OCI-LY7 (cell line): Measurements from ENCODE around the gene LHFPL6. TPM values are rescaled to one million over a fixed set of nuclear protein-coding genes. Genes with fewer than 3 reads are reported as not detected.

ENCODE experiments used
- BruUV-seq: library from RNA; stranded (reverse); fragments of 400-500 nt; replicated peaks from 2 replicates; lab custom pipeline; 2021; lab: Mats Ljungman, UMichigan
- CTCF ChIA-PET: fragments of 300-600 bp; sonication (Branson Sonifier 250); formaldehyde crosslinking; loops from one replicate; lab custom pipeline; 2022; ENCODE audit warnings: antibody characterized with exemption; ENCODE audit not compliant: unreplicated experiment; lab: Charles Lee
- POLR2A ChIA-PET: fragments of 300-600 bp; sonication (Branson Sonifier 250); formaldehyde crosslinking; loops from one replicate; lab custom pipeline; 2022; ENCODE audit warnings: antibody characterized with exemption; lab: Charles Lee
- DNase-seq: peaks from one replicate; pipeline ENCODE4 v3.0.0-alpha.2; 2015; ENCODE audit warnings: low spot score
- H2AFZ ChIP-seq: fragments of 200-600 bp; sonication (generic), shearing (Covaris generic); 2 replicates; pipeline ENCODE4 v1.6.1; 2014; ENCODE audit warnings: mild to moderate bottlenecking, antibody characterized with exemption, low read length, moderate library complexity
- H3K27ac ChIP-seq: fragments of 200-600 bp; sonication (generic); 2 replicates; pipeline ENCODE4 v1.5.1; 2014; ENCODE audit warnings: mixed run types, low read depth, mild to moderate bottlenecking, moderate library complexity, low read length, inconsistent platforms; ENCODE audit not compliant: poor library complexity, severe bottlenecking
- H3K36me3 ChIP-seq: fragments of 200-600 bp; sonication (generic); 2 replicates; pipeline ENCODE4 v1.6.1; 2014; ENCODE audit warnings: mild to moderate bottlenecking, antibody characterized with exemption, low read length, moderate library complexity, mixed read lengths; ENCODE audit not compliant: insufficient read depth
- H3K4me1 ChIP-seq: fragments of 200-600 bp; sonication (generic); 2 replicates; pipeline ENCODE4 v1.5.1; 2014; ENCODE audit warnings: mild to moderate bottlenecking, low read length; ENCODE audit not compliant: insufficient read depth, poor library complexity, severe bottlenecking
- H3K4me2 ChIP-seq: fragments of 200-600 bp; sonication (generic); 2 replicates; pipeline ENCODE4 v1.6.1; 2014; ENCODE audit warnings: mild to moderate bottlenecking, low read length
- H3K4me3 ChIP-seq: fragments of 200-600 bp; sonication (generic); 2 replicates; pipeline ENCODE4 v1.5.1; 2014; ENCODE audit warnings: mild to moderate bottlenecking, low read depth, low read length; ENCODE audit not compliant: poor library complexity, severe bottlenecking
- H3K79me2 ChIP-seq: fragments of 200-600 bp; sonication (generic); 2 replicates; pipeline ENCODE4 v1.6.1; 2016; ENCODE audit warnings: low read depth, mild to moderate bottlenecking, low read length, moderate library complexity, mixed read lengths; ENCODE audit not compliant: insufficient read depth
- H3K9me2 ChIP-seq: fragments of 200-600 bp; sonication (generic); 2 replicates; pipeline ENCODE4 v1.6.1; 2016; ENCODE audit warnings: mild to moderate bottlenecking, low read length, mixed read lengths; ENCODE audit not compliant: insufficient read depth
- H3K9me3 ChIP-seq: fragments of 200-600 bp; sonication (generic); 2 replicates; pipeline ENCODE4 v1.6.1; 2014; ENCODE audit warnings: mild to moderate bottlenecking, mixed run types, low read length, mixed read lengths
- H4K20me1 ChIP-seq: fragments of 200-600 bp; sonication (generic); 2 replicates; pipeline ENCODE4 v1.6.1; 2014; ENCODE audit warnings: mild to moderate bottlenecking, antibody characterized with exemption, low read length, moderate library complexity, mixed read lengths; ENCODE audit not compliant: insufficient read depth
- CTCF ChIP-seq: fragments of 200-600 bp; sonication (generic); conservative IDR thresholded peaks from 2 replicates; pipeline ENCODE4 v1.5.1; 2014; ENCODE audit warnings: mild to moderate bottlenecking, antibody characterized with exemption, low read length, moderate library complexity, mixed read lengths
- EZH2phosphoT487 ChIP-seq: fragments of 200-600 bp; sonication (generic); IDR thresholded peaks from 2 replicates; pipeline ENCODE4 v1.6.1; 2018; ENCODE audit warnings: low read depth, borderline replicate concordance, mild to moderate bottlenecking, mixed run types, antibody characterized with exemption, low read length, moderate library complexity, mixed read lengths
- intact Hi-C: fragments of 100-400 bp; cut with micrococcal nuclease; formaldehyde crosslinking; loops from one replicate; pipeline ENCODE4 v1.10.0; 2022; ENCODE audit not compliant: unreplicated experiment
- total RNA-seq, 2 experiments: library from RNA; depleted of rRNA in 1 of 2; stranded (reverse); fragments of >200 nt in 1 of 2; shearing (Covaris generic) in 1 of 2; gene quantifications; 2 replicates each; pipeline ENCODE4 v1.2.3, GENCODE V29; 2014 to 2022

Gene LHFPL6
- total RNA-seq, 2 experiments from 2014 or later: 15.1 to 27.7 TPM

GRCh38 chr13:39494633-39495032, 108.4 kb downstream of the LHFPL6 start:
- no peaks in the 10 kb centered on the region for H3K9me3 ChIP-seq
- DNase-seq: no peak

GRCh38 chr13:39494006-39494405, 109.0 kb downstream of the LHFPL6 start:
- Histone ChIP-seq H3K27ac (no peak overlapping the region), H3K36me3 (no peaks in the 10 kb centered on the region), H3K9me3 (no peaks in the 10 kb centered on the region), H3K4me1 (peaks cover 9% of the 10 kb centered on the region), H4K20me1 (no peaks in the 10 kb centered on the region), H2AFZ (no peak overlapping the region), H3K4me3 (no peak overlapping the region), H3K9me2 (no peaks in the 10 kb centered on the region), H3K79me2 (no peaks in the 10 kb centered on the region), H3K4me2 (no peak overlapping the region)
- TF ChIP-seq CTCF: no peak
- BruUV-seq: no TSS peak
- ChIA-PET POLR2A (interaction anchor here (1.2 kb wide), 1 partner anchor 71 kb away, joined by 3 read pairs; no protein-coding TSS in a partner anchor), CTCF (no interaction called here)
- intact Hi-C loops: no loop called here
- DNase-seq: no peak

More at GRCh38 chr13:39494633-39495032, 108.4 kb downstream of the LHFPL6 start:
- H3K79me2 ChIP-seq: no peaks in the 10 kb centered on the region
- CTCF ChIA-PET: no interaction called here
- intact Hi-C loops: loop anchor here (5.0 kb wide), 1 partner anchor 108 kb away; the partner anchor contains the start of gene LHFPL6
- POLR2A ChIA-PET: interaction anchor here (1.2 kb wide), 1 partner anchor 70 kb away, joined by 3 read pairs; no protein-coding TSS in a partner anchor
- H3K27ac ChIP-seq: no peak overlapping the region
- H3K4me3 ChIP-seq: no peak overlapping the region
- no peaks in the 10 kb centered on the region for H3K36me3 ChIP-seq
- H3K4me1 ChIP-seq: peaks cover 9% of the 10 kb centered on the region
- H3K9me2 ChIP-seq: no peaks in the 10 kb centered on the region
- TF ChIP-seq EZH2phosphoT487: no peak
- no peak for TF ChIP-seq CTCF
- no TSS peak for BruUV-seq
- no peak overlapping the region for H3K4me2 ChIP-seq
- no peak overlapping the region for H2AFZ ChIP-seq
- no peaks in the 10 kb centered on the region for H4K20me1 ChIP-seq

- TF ChIP-seq CTCF (no peak), EZH2phosphoT487 (no peak)
- intact Hi-C loops: no loop called here
Observed at GRCh38 chr13:39490136-39490535, 112.9 kb downstream of the LHFPL6 start.

More at GRCh38 chr13:39490136-39490535, 112.9 kb downstream of the LHFPL6 start:
- Histone ChIP-seq H4K20me1 (no peaks in the 10 kb centered on the region), H3K27ac (no peak overlapping the region), H3K79me2 (no peaks in the 10 kb centered on the region), H3K4me1 (no peaks in the 10 kb centered on the region), H3K9me3 (no peaks in the 10 kb centered on the region), H3K36me3 (no peaks in the 10 kb centered on the region), H3K4me3 (no peak overlapping the region), H3K4me2 (no peak overlapping the region), H3K9me2 (no peaks in the 10 kb centered on the region), H2AFZ (no peak overlapping the region)
- POLR2A ChIA-PET: no interaction called here
- no peak for DNase-seq
- no TSS peak for BruUV-seq
- CTCF ChIA-PET: no interaction called here
